ENCODE results near the gene KDM8. TPM values are rescaled to one million over a fixed set of nuclear protein-coding genes. Genes with fewer than 3 reads are reported as not detected.
A peak's percentile ranks its signal among the peaks of the same experiment; 100 is the strongest.

The KDM8 gene
- total RNA-seq, 3 donors from 2014 or later (not counting 1 experiment from before 2014, with no cell fraction given): 11.4 to 17.9 (median 17.8) TPM

- H3K4me3 Mint-ChIP-seq: peak overlapping the region; percentile 97
- intact Hi-C loops (cut with micrococcal nuclease): no loop called here
Measured at GRCh38 chr16:27267037-27267677, 63.8 kb downstream of the KDM8 start.

GRCh38 chr16:27268376-27269299 lies 65.3 kb downstream of the KDM8 start, which contains the start of gene NSMCE1:
Gene NSMCE1, minus strand, starts transcription at chr16:27268772. Its CDS starts 11,202 bp downstream, at chr16:27257570.
- Histone ChIP-seq H3K27me3 (ENCODE audit: control insufficient read depth, insufficient read depth, low read length) (no peaks in the 10 kb centered on the region), H3K4me3 (ENCODE audit: low read length) (peak within 1 kb of the TSS; percentile 86), H3K9me3 (ENCODE audit: control insufficient read depth, insufficient read depth, low read length) (no peaks in the 10 kb centered on the region), H3K27ac (ENCODE audit: low read length) (peak within 1 kb of the TSS; percentile 88), H3K36me3 (ENCODE audit: control insufficient read depth, insufficient read depth, low read length) (no peaks in the 10 kb centered on the region), H3K4me1 (ENCODE audit: control insufficient read depth, insufficient read depth, low read length) (peaks cover 23% of the 10 kb centered on the region)
- intact Hi-C loops (cut with micrococcal nuclease): loop anchor here (1.0 kb wide), 1 partner anchor 31 kb away; no protein-coding TSS in a partner anchor
- Mint-ChIP-seq H3K4me3 (peak within 1 kb of the TSS; percentile 97), H3K36me3 (no peaks in the 10 kb centered on the region), H3K27ac (peak within 1 kb of the TSS; percentile 96 to 99), H3K9me3 (no peaks in the 10 kb centered on the region), H3K4me1 (peaks cover 22 to 34% of the 10 kb centered on the region in 2 donors), H3K27me3 (ENCODE audit: low read depth in 2 of 2) (no peaks in the 10 kb centered on the region)
- TF ChIP-seq CTCF (IDR thresholded peaks at IDR 0.05): no peak
- peak; percentile 97 to 100 (median 99) for ATAC-seq
- peak; percentile 98 for DNase-seq
- WGBS (ENCODE audit: insufficient coverage): 9% methylated on average over 56 of the region's 58 CpGs

More at GRCh38 chr16:27267037-27267677, 63.8 kb downstream of the KDM8 start:
- ATAC-seq (no peak), DNase-seq (no peak)
- TF ChIP-seq CTCF (IDR thresholded peaks at IDR 0.05): no peak
- no peaks in the 10 kb centered on the region for H3K9me3 Mint-ChIP-seq
- no peaks in the 10 kb centered on the region for H3K27me3 Mint-ChIP-seq (ENCODE audit: low read depth in 2 of 2)
- H3K4me1 Mint-ChIP-seq: peaks cover 28 to 38% of the 10 kb centered on the region in 2 donors
- WGBS (ENCODE audit: insufficient coverage): 66% methylated on average over 5 of the region's 8 CpGs
- Histone ChIP-seq H3K27me3 (ENCODE audit: control insufficient read depth, insufficient read depth, low read length) (no peaks in the 10 kb centered on the region), H3K9me3 (ENCODE audit: control insufficient read depth, insufficient read depth, low read length) (no peaks in the 10 kb centered on the region), H3K4me1 (ENCODE audit: control insufficient read depth, insufficient read depth, low read length) (peaks cover 16% of the 10 kb centered on the region), H3K4me3 (ENCODE audit: low read length) (no peak overlapping the region), H3K36me3 (ENCODE audit: control insufficient read depth, insufficient read depth, low read length) (no peaks in the 10 kb centered on the region), H3K27ac (ENCODE audit: low read length) (no peak overlapping the region)
- H3K27ac Mint-ChIP-seq: peak overlapping the region; percentile 96 to 99
- no peaks in the 10 kb centered on the region for H3K36me3 Mint-ChIP-seq

GRCh38 chr16:27269300-27270150 lies 66.2 kb downstream of the KDM8 start:
- Histone ChIP-seq H3K27me3 (ENCODE audit: control insufficient read depth, insufficient read depth, low read length) (no peaks in the 10 kb centered on the region), H3K4me1 (ENCODE audit: control insufficient read depth, insufficient read depth, low read length) (peaks cover 31% of the 10 kb centered on the region), H3K9me3 (ENCODE audit: control insufficient read depth, insufficient read depth, low read length) (no peaks in the 10 kb centered on the region), H3K4me3 (ENCODE audit: low read length) (peak overlapping the region; percentile 86), H3K36me3 (ENCODE audit: control insufficient read depth, insufficient read depth, low read length) (no peaks in the 10 kb centered on the region), H3K27ac (ENCODE audit: low read length) (peak overlapping the region; percentile 88)
- ATAC-seq: no peak
- no peak for TF ChIP-seq CTCF (IDR thresholded peaks at IDR 0.05)
- Mint-ChIP-seq H3K4me1 (peaks cover 30 to 42% of the 10 kb centered on the region in 2 donors), H3K36me3 (no peaks in the 10 kb centered on the region), H3K4me3 (peak overlapping the region; percentile 97), H3K27ac (peak overlapping the region; percentile 96 to 99), H3K27me3 (ENCODE audit: low read depth in 2 of 2) (no peaks in the 10 kb centered on the region), H3K9me3 (no peaks in the 10 kb centered on the region)
- intact Hi-C loops (cut with micrococcal nuclease): no loop called here
- no peak for DNase-seq
- WGBS (ENCODE audit: insufficient coverage): 82% methylated on average over 8 of the region's 9 CpGs
